HG02763 (cell line): ENCODE measurements around the gene MT1HL1.
"Not testable (repeated sequence)": the region's sequence is repeated elsewhere in the genome, so short reads cannot be mapped to it uniquely, and the experiment has no call there.

ENCODE experiments used
- ATAC-seq: cut with Tn5 transposase; IDR thresholded peaks from one replicate; pipeline ENCODE4 v1.9.1; 2021; ENCODE audit warnings: mild to moderate bottlenecking, moderate library complexity; ENCODE audit not compliant: unreplicated experiment

The MT1HL1 gene

GRCh38 chr1:236979149-236979900 is 24.9 kb downstream of the MT1HL1 start:
- ATAC-seq, result no peak

GRCh38 chr1:236978740-236979139 is 25.5 kb downstream of the MT1HL1 start:
- no peak for ATAC-seq

- no peak for ATAC-seq
Observed at GRCh38 chr1:236975461-236975860, 28.8 kb downstream of the MT1HL1 start.

GRCh38 chr1:236974025-236974424 is 30.2 kb downstream of the MT1HL1 start:
- not testable (repeated sequence) for ATAC-seq

GRCh38 chr1:236966636-236967035 is 37.6 kb downstream of the MT1HL1 start:
- no peak for ATAC-seq

GRCh38 chr1:236963920-236964319 is 40.3 kb downstream of the MT1HL1 start:
- no peak for ATAC-seq

GRCh38 chr1:236959112-236959511 is 45.1 kb downstream of the MT1HL1 start:
- ATAC-seq, result no peak

- ATAC-seq, result no peak
Observed at GRCh38 chr1:236957235-236957634, 47.0 kb downstream of the MT1HL1 start.
